RWPE2 (cell line): Measurements from ENCODE around the gene TAL2.

Source experiments
- ATAC-seq: fragments of 200-7000 bp; cut with Tn5 transposase; 3 replicates; pipeline ENCODE4 v1.9.1; 2021; ENCODE audit warnings: low read depth
- DNase-seq: peaks from one replicate; pipeline ENCODE4 v3.0.0-alpha.2; 2020; ENCODE audit warnings: low spot score
- H3K27ac ChIP-seq: fragments of 450-650 bp; 2 replicates; pipeline ENCODE4 v1.5.1; 2017; ENCODE audit warnings: mild to moderate bottlenecking; ENCODE audit not compliant: poor library complexity, severe bottlenecking
- H3K27me3 ChIP-seq: fragments of 250-450 bp; sonication (Bioruptor Pico); 2 replicates; pipeline ENCODE4 v1.5.1; 2021; ENCODE audit warnings: mild to moderate bottlenecking, moderate library complexity; ENCODE audit not compliant: insufficient read depth, poor library complexity, severe bottlenecking
- H3K36me3 ChIP-seq: fragments of 250-450 bp; sonication (Bioruptor Pico); 2 replicates; pipeline ENCODE4 v1.5.1; 2020; ENCODE audit warnings: low read depth, mild to moderate bottlenecking, moderate library complexity
- H3K4me1 ChIP-seq: fragments of 250-450 bp; sonication (Bioruptor Pico); 2 replicates; pipeline ENCODE4 v1.5.1; 2021; ENCODE audit warnings: mild to moderate bottlenecking, moderate library complexity; ENCODE audit not compliant: insufficient read depth, poor library complexity, severe bottlenecking
- H3K4me3 ChIP-seq: fragments of 250-450 bp; sonication (Bioruptor Pico); 2 replicates; pipeline ENCODE4 v1.5.1; 2021; ENCODE audit warnings: mild to moderate bottlenecking, moderate library complexity; ENCODE audit not compliant: severe bottlenecking
- H3K9me3 ChIP-seq: fragments of 250-450 bp; sonication (Bioruptor Pico); 2 replicates; pipeline ENCODE4 v1.5.1; 2021; ENCODE audit warnings: mild to moderate bottlenecking, moderate library complexity; ENCODE audit not compliant: severe bottlenecking
- TF ChIP-seq, protein P1 (sequence below): fragments of 450-650 bp; IDR thresholded peaks from one replicate; pipeline ENCODE4 v1.5.1; 2017; ENCODE audit warnings: mild to moderate bottlenecking, moderate library complexity; ENCODE audit not compliant: poor library complexity, severe bottlenecking

The TAL2 gene

DNA sequence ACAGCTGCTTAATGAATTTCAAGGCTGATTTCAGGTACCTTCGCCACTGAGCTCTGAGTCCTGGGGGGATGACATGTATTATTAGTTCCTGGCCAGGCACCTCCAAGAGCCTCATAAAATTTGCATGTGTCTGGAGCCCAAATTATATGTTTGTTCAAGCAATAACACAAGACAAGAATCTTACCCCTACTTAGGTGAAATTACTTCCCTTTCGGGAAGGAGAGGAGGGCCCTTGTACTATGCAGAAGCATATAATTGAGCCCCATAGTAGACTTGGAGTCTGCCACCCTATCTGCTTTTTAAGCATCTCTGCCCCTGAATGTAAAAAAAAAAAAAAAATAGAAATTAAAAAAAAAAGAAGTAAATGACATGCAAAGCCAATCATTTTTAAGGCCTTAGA is 19.1 kb downstream of the TAL2 start:
- no peak for DNase-seq
- Histone ChIP-seq H3K27me3 (peaks cover 3% of the 10 kb centered on the region), H3K4me1 (no peaks in the 10 kb centered on the region), H3K9me3 (no peaks in the 10 kb centered on the region), H3K27ac (no peak overlapping the region), H3K36me3 (no peaks in the 10 kb centered on the region), H3K4me3 (no peak overlapping the region)
- TF ChIP-seq, protein P1, sequence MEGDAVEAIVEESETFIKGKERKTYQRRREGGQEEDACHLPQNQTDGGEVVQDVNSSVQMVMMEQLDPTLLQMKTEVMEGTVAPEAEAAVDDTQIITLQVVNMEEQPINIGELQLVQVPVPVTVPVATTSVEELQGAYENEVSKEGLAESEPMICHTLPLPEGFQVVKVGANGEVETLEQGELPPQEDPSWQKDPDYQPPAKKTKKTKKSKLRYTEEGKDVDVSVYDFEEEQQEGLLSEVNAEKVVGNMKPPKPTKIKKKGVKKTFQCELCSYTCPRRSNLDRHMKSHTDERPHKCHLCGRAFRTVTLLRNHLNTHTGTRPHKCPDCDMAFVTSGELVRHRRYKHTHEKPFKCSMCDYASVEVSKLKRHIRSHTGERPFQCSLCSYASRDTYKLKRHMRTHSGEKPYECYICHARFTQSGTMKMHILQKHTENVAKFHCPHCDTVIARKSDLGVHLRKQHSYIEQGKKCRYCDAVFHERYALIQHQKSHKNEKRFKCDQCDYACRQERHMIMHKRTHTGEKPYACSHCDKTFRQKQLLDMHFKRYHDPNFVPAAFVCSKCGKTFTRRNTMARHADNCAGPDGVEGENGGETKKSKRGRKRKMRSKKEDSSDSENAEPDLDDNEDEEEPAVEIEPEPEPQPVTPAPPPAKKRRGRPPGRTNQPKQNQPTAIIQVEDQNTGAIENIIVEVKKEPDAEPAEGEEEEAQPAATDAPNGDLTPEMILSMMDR = no peak
- no peak for ATAC-seq

DNA sequence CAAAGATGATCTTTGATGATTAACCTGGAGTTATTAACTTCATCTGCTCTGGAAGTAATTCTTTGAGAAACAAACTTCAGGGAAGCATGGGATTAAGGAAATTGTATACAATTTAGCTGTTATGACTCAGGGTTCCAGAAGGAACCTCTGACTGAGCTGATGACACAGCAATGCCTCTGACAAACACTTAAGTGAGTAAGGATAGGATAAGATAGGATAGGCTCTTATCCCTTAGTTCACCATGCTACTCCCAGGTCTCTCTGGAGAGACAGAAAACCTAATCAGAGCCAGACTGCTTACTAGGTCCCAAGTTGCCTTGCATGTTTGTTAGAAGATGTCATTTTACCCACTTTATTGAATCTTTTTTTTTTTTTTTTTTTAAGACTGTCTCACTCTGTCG is 19.5 kb downstream of the TAL2 start:
- Histone ChIP-seq H3K9me3 (no peaks in the 10 kb centered on the region), H3K4me1 (no peaks in the 10 kb centered on the region), H3K36me3 (no peaks in the 10 kb centered on the region), H3K4me3 (no peak overlapping the region), H3K27ac (no peak overlapping the region), H3K27me3 (peaks cover 3% of the 10 kb centered on the region)
- TF ChIP-seq, protein P1 = no peak
- DNase-seq (no peak), ATAC-seq (peak; percentile 73; the same call in 2 of the 3 replicates)

DNA sequence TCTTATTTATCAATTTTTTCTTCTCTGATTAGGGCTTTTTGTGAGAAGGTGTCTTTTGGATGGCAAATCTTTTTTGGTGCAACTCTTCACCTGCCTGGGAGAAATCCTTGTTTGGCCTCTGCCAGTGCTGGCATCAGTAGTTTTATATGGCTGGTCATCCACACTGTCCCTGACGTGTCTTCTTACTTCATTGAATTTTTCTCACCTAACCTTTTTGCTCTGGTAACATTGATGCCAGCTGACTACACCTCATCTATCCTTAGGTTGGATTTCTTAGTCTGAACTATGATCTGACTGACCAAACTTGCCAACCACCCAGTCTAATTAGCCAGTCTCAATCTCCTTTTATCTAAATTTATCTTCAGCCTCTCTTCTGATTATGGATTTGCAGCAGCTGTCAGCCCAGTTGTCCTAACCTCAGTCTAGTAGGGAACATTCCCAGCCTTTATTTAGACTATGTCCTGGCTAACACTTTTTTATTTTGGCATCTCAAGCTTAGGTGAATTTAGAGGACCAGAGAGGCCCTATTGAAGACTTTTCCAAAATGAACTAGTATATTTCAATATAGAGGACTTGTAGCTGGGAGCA is 21.5 kb downstream of the TAL2 start:
- DNase-seq = no peak
- Histone ChIP-seq H3K9me3 (no peaks in the 10 kb centered on the region), H3K36me3 (no peaks in the 10 kb centered on the region), H3K27me3 (peaks cover 3% of the 10 kb centered on the region), H3K4me3 (no peak overlapping the region), H3K27ac (no peak overlapping the region), H3K4me1 (no peaks in the 10 kb centered on the region)
- ATAC-seq = no peak
- TF ChIP-seq, protein P1 = no peak

DNA sequence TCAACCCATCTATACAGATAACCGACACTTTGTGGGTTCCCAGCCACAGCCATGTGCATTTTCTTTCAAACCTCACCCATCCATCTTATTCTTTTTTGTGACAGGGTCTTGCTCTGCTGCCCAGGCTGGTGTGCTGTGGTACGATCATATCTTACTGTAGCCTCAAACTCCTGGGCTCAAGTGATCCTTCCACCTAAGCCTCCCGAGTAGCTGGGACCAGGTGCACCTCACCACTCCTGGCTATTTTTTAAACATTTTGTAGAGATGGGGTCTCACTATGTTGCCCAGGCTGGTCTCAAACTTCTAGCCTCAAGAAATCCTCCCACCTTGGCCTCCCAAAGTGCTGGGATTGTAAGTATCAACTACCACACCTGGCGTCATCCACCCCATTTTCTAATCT is 24.7 kb downstream of the TAL2 start:
- peaks cover 9% of the 10 kb centered on the region for H3K27me3 ChIP-seq
- DNase-seq = no peak
- TF ChIP-seq, protein P1 = no peak
- no peaks in the 10 kb centered on the region for H3K9me3 ChIP-seq
- ATAC-seq = no peak
- no peaks in the 10 kb centered on the region for H3K4me1 ChIP-seq
- no peaks in the 10 kb centered on the region for H3K36me3 ChIP-seq
- H3K27ac ChIP-seq = no peak overlapping the region
- H3K4me3 ChIP-seq = no peak overlapping the region

DNA sequence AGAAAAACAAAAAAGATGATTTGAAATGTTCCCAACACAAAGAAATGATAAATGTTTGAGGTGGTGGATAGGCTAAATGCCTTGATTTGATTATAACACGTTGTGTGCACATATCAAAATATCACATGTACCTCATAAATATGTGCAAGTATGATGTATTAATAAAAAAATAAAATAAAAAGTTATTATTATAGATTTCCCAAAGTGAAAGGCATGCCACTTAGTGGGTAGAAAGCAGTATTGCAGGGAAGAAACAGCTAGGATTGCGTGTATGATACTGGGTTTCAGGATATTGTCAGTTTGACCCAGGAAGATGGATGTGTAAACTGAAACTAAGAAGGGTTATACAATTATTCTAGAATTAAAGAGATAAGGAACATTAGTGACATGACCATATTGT is 28.5 kb downstream of the TAL2 start:
- no peak overlapping the region for H3K4me3 ChIP-seq
- peaks cover 3% of the 10 kb centered on the region for H3K4me1 ChIP-seq
- TF ChIP-seq, protein P1 = peak; percentile 54
- peaks cover 21% of the 10 kb centered on the region for H3K27me3 ChIP-seq
- ATAC-seq = no peak
- no peaks in the 10 kb centered on the region for H3K9me3 ChIP-seq
- no peak for DNase-seq
- no peak overlapping the region for H3K27ac ChIP-seq
- H3K36me3 ChIP-seq = no peaks in the 10 kb centered on the region
